Uterus (tissue), 4 donors: ENCODE data around the gene ST3GAL5. TPM values are rescaled to one million over a fixed set of nuclear protein-coding genes. Genes with fewer than 3 reads are reported as not detected.
"Not testable (repeated sequence)": the region's sequence is repeated elsewhere in the genome, so short reads cannot be mapped to it uniquely, and the experiment has no call there.

ENCODE experiments used
- DNase-seq, 2 donors: peaks; one replicate each; pipeline ENCODE4 v3.0.0-alpha.2; 2019 to 2020
- H3K27ac ChIP-seq, 2 donors: fragments of 200-600 bp; sonication (generic); 1 replicate in 1 of 2; 2 replicates in 1 of 2; pipeline ENCODE4 v1.5.1; 2016 to 2018
- H3K27me3 ChIP-seq, 2 donors: fragments of 200-600 bp; sonication (generic); one replicate each; pipeline ENCODE4 v1.5.1; 2018 to 2019; ENCODE audit warnings: control low read depth in 1 of 2
- H3K36me3 ChIP-seq, 2 donors: fragments of 200-600 bp; sonication (generic); one replicate each; pipeline ENCODE4 v1.5.1; 2019; ENCODE audit warnings: control low read depth in 1 of 2
- H3K4me1 ChIP-seq, 2 donors: fragments of 200-600 bp; sonication (generic); one replicate each; pipeline ENCODE4 v1.5.1; 2018 to 2019; ENCODE audit warnings: control low read depth in 1 of 2
- H3K4me3 ChIP-seq, 2 donors: fragments of 200-600 bp; sonication (generic); 1 replicate in 1 of 2; 2 replicates in 1 of 2; pipeline ENCODE4 v1.5.1; 2018 to 2019; ENCODE audit warnings: mild to moderate bottlenecking in 1 of 2
- H3K9me3 ChIP-seq, 2 donors: fragments of 200-600 bp; sonication (generic); one replicate each; pipeline ENCODE4 v1.5.1; 2019; ENCODE audit warnings: control low read depth in 1 of 2
- CTCF ChIP-seq, 4 experiments: fragments of 200-600 bp in 2 of 4; fragments of 450-650 bp in 2 of 4; sonication (generic) in 2 of 4; IDR thresholded peaks; one replicate each; pipeline ENCODE4 v1.5.1; 2016 to 2019; ENCODE audit warnings: antibody characterized with exemption in 4 of 4, mild to moderate bottlenecking in 2 of 4, moderate library complexity in 1 of 4
- POLR2A ChIP-seq, 2 donors: fragments of 450-650 bp; IDR thresholded peaks; one replicate each; pipeline ENCODE4 v1.6.1; 2016; ENCODE audit warnings: antibody characterized with exemption in 2 of 2, mild to moderate bottlenecking in 1 of 2, moderate library complexity in 1 of 2
- intact Hi-C: fragments of 100-400 bp; cut with DNase I; formaldehyde crosslinking; loops from one replicate; pipeline ENCODE4 v1.15.1; 2023; ENCODE audit warnings: low total_unique reads
- total RNA-seq, 4 donors: library from RNA; depleted of rRNA in 3 of 4; stranded (reverse); fragments of >200 nt in 3 of 4; gene quantifications; one replicate each; pipeline versions ENCODE4 v1.1.0 to v1.2.4, GENCODE V29; 2014 to 2023
- donor health status: DM: yes; HTN: yes; CAD: no.

The ST3GAL5 gene
- total RNA-seq, 4 donors from 2014 or later: 12.3 to 52.9 (median 32.9) TPM

GRCh38 chr2:85888020-85888683, 638 bp downstream of the ST3GAL5 start:
- Histone ChIP-seq H3K9me3 (no peaks in the 10 kb centered on the region), H3K4me3 (peak overlapping the region; percentile 44 to 89), H3K27me3 (no peaks in the 10 kb centered on the region), H3K36me3 (no peaks in the 10 kb centered on the region), H3K4me1 (peaks cover 4 to 8% of the 10 kb centered on the region in 2 donors), H3K27ac (peak overlapping the region; percentile 89 to 96)
- TF ChIP-seq CTCF (IDR thresholded peaks at IDR 0.05): no peak
- TF ChIP-seq POLR2A (IDR thresholded peaks at IDR 0.05): no peak
- intact Hi-C loops: no loop called here
- peak in 1 of 2 donors; percentile 48 for DNase-seq

GRCh38 chr2:85887566-85888019, 1.2 kb downstream of the ST3GAL5 start:
- Histone ChIP-seq H3K27me3 (no peaks in the 10 kb centered on the region), H3K4me3 (peak overlapping the region; percentile 44 to 89), H3K4me1 (peaks cover 4 to 8% of the 10 kb centered on the region in 2 donors), H3K9me3 (no peaks in the 10 kb centered on the region), H3K36me3 (no peaks in the 10 kb centered on the region), H3K27ac (peak overlapping the region; percentile 89 to 96)
- TF ChIP-seq CTCF (IDR thresholded peaks at IDR 0.05) (peak; percentile 21 to 36 (median 28)), POLR2A (IDR thresholded peaks at IDR 0.05) (no peak)
- intact Hi-C loops: no loop called here
- DNase-seq: peak; percentile 52 to 62

- no peak for TF ChIP-seq CTCF (IDR thresholded peaks at IDR 0.05)
- H3K36me3 ChIP-seq: no peaks in the 10 kb centered on the region
- peaks cover 4 to 8% of the 10 kb centered on the region in 2 donors for H3K4me1 ChIP-seq
- H3K27ac ChIP-seq: peak overlapping the region; percentile 89 to 96
- H3K27me3 ChIP-seq: no peaks in the 10 kb centered on the region
- intact Hi-C loops: no loop called here
- H3K9me3 ChIP-seq: no peaks in the 10 kb centered on the region
- H3K4me3 ChIP-seq: peak overlapping the region in 1 of 2 donors; percentile 89
- peak; percentile 79 to 84 for DNase-seq
These were observed 2.2 kb downstream of the ST3GAL5 start for GRCh38 chr2:85886590-85886989.

- DNase-seq: no peak
- intact Hi-C loops: no loop called here
- no peak overlapping the region for H3K4me3 ChIP-seq
- peaks cover 4 to 8% of the 10 kb centered on the region in 2 donors for H3K4me1 ChIP-seq
- peak overlapping the region; percentile 89 to 96 for H3K27ac ChIP-seq
- no peaks in the 10 kb centered on the region for H3K9me3 ChIP-seq
- TF ChIP-seq CTCF (IDR thresholded peaks at IDR 0.05) (no peak), POLR2A (IDR thresholded peaks at IDR 0.05) (no peak)
- H3K36me3 ChIP-seq: no peaks in the 10 kb centered on the region
- H3K27me3 ChIP-seq: no peaks in the 10 kb centered on the region
These were observed 2.6 kb downstream of the ST3GAL5 start for GRCh38 chr2:85886141-85886540.

GRCh38 chr2:85881781-85882180, 7.0 kb downstream of the ST3GAL5 start:
- H3K9me3 ChIP-seq, H3K4me3 ChIP-seq, H3K36me3 ChIP-seq, H3K27me3 ChIP-seq, intact Hi-C loops, H3K27ac ChIP-seq, DNase-seq, H3K4me1 ChIP-seq: not testable (repeated sequence)

- H3K27ac ChIP-seq, H3K4me3 ChIP-seq, H3K36me3 ChIP-seq, H3K9me3 ChIP-seq, intact Hi-C loops, H3K4me1 ChIP-seq, DNase-seq, H3K27me3 ChIP-seq: not testable (repeated sequence)
These were observed 8.0 kb downstream of the ST3GAL5 start for GRCh38 chr2:85880716-85881328.
